Adrenal gland (tissue), 5 donors: Measurements from ENCODE around the gene TBC1D19.

Experiments used
- CTCF ChIP-seq, 6 experiments: fragments of 450-650 bp in 4 of 6; fragments of 200-600 bp in 2 of 6; sonication (generic) in 1 of 6; IDR thresholded peaks; 1 replicate in 5 of 6; 2 replicates in 1 of 6; pipeline versions ENCODE4 v1.5.1 to v1.8.0; 2016 to 2021; ENCODE audit warnings: antibody characterized with exemption in 6 of 6, mild to moderate bottlenecking in 2 of 6, moderate library complexity in 1 of 6
- POLR2A ChIP-seq, 2 donors: fragments of 450-650 bp; IDR thresholded peaks; one replicate each; pipeline ENCODE4 v1.6.1; 2017; ENCODE audit warnings: antibody characterized with exemption in 2 of 2, mild to moderate bottlenecking in 2 of 2, moderate library complexity in 1 of 2
- donor health status: DM: no; HTN: no; CAD: no.

DNA sequence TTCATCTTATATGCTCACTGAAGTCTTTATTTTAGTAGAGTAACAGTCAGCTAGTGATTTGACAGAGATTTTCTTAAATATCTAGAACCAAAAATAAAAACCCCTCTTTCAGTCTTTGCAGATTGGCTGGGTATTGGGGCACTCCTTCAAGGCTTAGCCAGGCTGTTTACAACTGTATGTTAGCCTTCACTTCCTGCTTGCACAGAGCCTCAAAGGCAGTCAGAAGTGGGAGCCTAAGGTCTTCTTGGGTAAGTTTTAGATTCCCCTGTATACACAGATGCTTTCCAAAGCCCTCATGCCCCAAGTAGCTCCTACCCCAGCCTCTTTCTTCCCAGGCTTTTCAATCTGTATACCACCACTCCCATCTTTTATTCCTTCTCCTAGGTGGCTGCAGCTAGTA lies 140.7 kb downstream of the TBC1D19 start:
- TF ChIP-seq CTCF (IDR thresholded peaks at IDR 0.05) = no peak
- no peak for TF ChIP-seq POLR2A (IDR thresholded peaks at IDR 0.05)
